Measurements from ENCODE around the gene PAXIP1.

Gene PAXIP1

DNA sequence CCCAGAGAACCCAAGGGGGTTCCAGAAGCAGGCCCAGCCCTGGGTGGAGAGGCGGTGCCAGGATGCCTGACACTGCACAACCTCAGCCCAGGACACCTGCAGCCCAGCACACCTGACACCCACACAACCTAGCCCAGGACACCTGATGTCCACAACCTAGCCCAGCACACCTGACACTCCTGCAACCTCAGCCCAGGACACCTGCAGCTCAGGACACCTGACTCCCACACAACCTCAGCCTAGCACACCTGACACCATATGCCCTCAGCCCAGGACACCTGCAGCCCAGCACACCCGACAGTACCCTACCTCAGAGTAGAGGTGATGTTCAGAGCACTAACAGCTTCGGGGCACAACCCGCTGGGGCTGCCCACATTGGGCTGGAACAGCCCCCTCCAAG is 87.3 kb downstream of the PAXIP1 start:
- Mint-ChIP-seq H3K27me3 (peaks cover 19% of the 10 kb centered on the region), H3K36me3 (ENCODE audit: low read depth) (no peaks in the 10 kb centered on the region), H3K27ac (no peak overlapping the region), H3K9me3 (peaks cover 7% of the 10 kb centered on the region), H3K4me1 (peaks cover 4% of the 10 kb centered on the region), H3K4me3 (no peak overlapping the region)
- ATAC-seq: no peak
- DNase-seq: no peak

DNA sequence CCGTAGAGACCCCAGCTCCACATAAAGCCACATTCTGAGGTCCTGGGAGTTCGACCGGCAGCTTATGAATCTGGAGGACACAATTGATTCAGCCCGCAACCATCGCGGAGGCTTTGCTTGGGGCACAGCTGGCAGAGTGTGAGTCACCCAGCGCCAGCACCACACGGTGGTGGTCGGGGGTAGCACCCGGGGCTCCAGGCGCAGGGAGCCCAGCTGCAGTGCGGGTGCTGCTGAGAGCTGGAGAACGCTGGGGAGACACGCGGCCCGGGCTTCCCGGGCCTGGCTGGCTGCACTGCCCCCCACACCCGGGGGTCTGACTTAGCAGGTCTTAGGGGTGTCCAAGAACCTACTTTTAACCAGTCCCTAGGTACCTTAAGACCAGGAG is 87.9 kb downstream of the PAXIP1 start:
- Mint-ChIP-seq H3K36me3 (ENCODE audit: low read depth) (no peaks in the 10 kb centered on the region), H3K4me1 (peaks cover 4% of the 10 kb centered on the region), H3K9me3 (peaks cover 7% of the 10 kb centered on the region), H3K4me3 (no peak overlapping the region), H3K27me3 (peaks cover 16% of the 10 kb centered on the region), H3K27ac (no peak overlapping the region)
- DNase-seq (no peak), ATAC-seq (no peak)

DNA sequence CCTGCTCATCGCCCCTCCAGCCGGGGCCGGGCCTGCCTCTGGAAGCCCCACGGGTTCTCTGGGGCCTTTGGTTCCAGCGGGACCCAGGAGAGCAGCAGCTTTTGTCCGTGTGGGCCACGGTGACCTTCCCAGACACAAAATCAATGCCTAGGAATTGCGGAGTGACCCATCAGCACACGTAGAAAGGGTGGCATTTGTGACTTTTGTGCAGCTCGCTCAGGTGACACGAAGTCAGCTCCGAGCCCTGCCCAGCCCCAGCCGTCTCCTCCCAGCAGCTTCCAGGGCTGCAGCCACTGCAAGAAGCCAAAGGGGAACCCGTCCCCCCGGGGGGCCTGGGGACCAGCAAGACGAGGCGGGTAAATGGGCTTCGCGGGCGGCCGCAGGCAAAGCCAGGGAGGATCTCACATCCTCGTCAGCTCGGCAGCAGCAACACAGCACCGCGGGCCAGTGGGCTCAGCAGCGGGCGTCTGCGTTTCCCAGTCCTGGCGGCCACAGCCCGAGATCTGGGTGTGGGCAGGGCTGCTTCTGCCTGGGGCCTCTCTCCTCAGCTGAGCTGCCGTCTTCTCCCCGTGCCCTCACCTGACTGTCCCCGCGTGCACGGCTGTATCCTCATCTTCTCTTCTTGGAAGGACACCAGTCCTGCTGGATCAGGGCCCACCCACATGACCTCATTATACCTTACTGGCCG is 88.5 kb downstream of the PAXIP1 start:
- no peak for ATAC-seq

GRCh38 chr7:154913638-154914307 is 89.2 kb downstream of the PAXIP1 start:
- Mint-ChIP-seq H3K9me3 (peaks cover 7% of the 10 kb centered on the region), H3K4me3 (peak overlapping the region; percentile 66), H3K36me3 (ENCODE audit: low read depth) (no peaks in the 10 kb centered on the region), H3K27me3 (peaks cover 18% of the 10 kb centered on the region), H3K27ac (no peak overlapping the region), H3K4me1 (peaks cover 4% of the 10 kb centered on the region)
- peak; percentile 92 for DNase-seq
- peak; percentile 92 for ATAC-seq

More for the DNA sequence above, 88.5 kb downstream of the PAXIP1 start:
- Mint-ChIP-seq H3K4me3 (no peak overlapping the region), H3K27me3 (peaks cover 15% of the 10 kb centered on the region), H3K36me3 (ENCODE audit: low read depth) (no peaks in the 10 kb centered on the region), H3K27ac (no peak overlapping the region), H3K4me1 (peaks cover 4% of the 10 kb centered on the region), H3K9me3 (peaks cover 7% of the 10 kb centered on the region)
- no peak for DNase-seq

GRCh38 chr7:154912871-154913637 is 89.9 kb downstream of the PAXIP1 start:
- Mint-ChIP-seq H3K4me1 (peaks cover 4% of the 10 kb centered on the region), H3K9me3 (peaks cover 7% of the 10 kb centered on the region), H3K27me3 (peaks cover 18% of the 10 kb centered on the region), H3K4me3 (no peak overlapping the region), H3K27ac (no peak overlapping the region), H3K36me3 (ENCODE audit: low read depth) (no peaks in the 10 kb centered on the region)
- DNase-seq (no peak), ATAC-seq (no peak)

DNA sequence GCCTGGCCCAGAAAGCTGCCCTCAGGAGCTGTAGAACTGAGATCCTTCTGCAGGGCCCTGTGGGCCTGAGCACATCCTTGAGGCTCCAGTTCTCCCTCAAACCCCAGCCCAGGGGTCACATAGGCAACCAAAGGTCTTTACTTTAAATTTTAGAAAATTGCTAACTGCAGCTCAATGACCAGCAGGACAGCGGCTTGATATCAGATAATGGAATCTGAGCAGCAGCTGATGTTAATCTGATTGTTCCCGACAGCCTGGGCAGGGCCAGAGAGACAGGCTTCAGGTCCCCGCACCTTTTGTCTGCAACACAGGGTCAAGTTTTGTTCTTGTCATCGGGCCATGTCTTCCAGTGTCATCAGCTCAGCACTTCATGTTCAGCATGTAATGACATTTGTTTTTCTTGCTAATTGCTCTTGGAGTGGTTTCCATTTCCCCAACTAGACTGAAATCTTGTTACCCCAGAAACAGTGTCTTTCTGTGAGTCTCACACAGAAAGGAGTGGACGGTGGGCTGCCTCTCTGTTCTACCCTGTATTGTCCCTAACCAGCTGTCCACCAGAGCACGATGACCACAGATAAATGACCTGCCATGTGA is 91.0 kb downstream of the PAXIP1 start:
- H3K4me1 Mint-ChIP-seq: peaks cover 4% of the 10 kb centered on the region
- H3K36me3 Mint-ChIP-seq (ENCODE audit: low read depth): no peaks in the 10 kb centered on the region
- peaks cover 17% of the 10 kb centered on the region for H3K27me3 Mint-ChIP-seq
- H3K9me3 Mint-ChIP-seq: peaks cover 7% of the 10 kb centered on the region
- no peak overlapping the region for H3K4me3 Mint-ChIP-seq
- no peak overlapping the region for H3K27ac Mint-ChIP-seq
- no peak for ATAC-seq
- DNase-seq: no peak

DNA sequence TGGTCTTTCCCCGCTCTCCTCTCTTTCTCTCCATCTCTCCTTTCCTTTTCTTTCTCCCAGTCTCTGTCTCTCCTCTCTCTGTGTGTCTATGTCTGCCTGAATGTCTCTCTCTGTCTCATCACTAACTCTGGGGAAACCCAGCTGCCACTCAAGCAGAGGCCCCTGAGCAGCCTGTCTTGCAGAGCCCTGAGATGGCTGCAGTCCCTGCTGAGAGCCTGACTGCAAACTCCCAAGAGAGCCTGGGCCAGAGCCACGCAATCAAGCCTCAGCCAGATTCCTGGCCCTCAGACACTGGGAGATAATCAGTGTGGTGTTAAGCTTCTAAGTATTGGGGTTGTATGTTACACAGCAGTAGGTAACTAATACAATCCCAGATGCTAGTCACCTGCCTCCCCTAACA is 91.5 kb downstream of the PAXIP1 start:
- Mint-ChIP-seq H3K27me3 (peaks cover 16% of the 10 kb centered on the region), H3K27ac (no peak overlapping the region), H3K36me3 (ENCODE audit: low read depth) (no peaks in the 10 kb centered on the region), H3K4me1 (peaks cover 4% of the 10 kb centered on the region), H3K4me3 (no peak overlapping the region), H3K9me3 (peaks cover 7% of the 10 kb centered on the region)
- no peak for ATAC-seq
- DNase-seq: no peak

DNA sequence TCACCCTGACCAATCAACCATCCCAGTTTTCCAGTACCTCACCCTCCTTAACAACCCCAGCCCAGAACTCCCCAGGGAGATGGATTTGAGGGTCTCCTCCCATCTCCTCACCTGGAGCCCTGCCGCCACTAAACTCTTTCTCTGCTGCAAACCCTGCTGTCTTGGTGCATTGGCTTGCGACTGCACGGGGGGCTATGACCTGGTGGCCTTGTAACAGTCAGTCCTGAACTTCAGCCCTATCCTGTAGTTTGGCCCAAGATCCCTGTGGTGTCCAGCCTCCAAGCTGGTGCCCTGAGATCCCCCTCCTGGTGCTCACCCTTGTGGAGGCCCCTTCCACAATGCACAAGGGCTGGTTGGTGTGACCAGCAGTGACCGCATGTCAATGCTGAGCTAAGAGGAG is 91.9 kb downstream of the PAXIP1 start:
- no peak for ATAC-seq
- DNase-seq: no peak
- Mint-ChIP-seq H3K9me3 (peaks cover 7% of the 10 kb centered on the region), H3K4me1 (peaks cover 4% of the 10 kb centered on the region), H3K27me3 (peaks cover 16% of the 10 kb centered on the region), H3K4me3 (no peak overlapping the region), H3K27ac (no peak overlapping the region), H3K36me3 (ENCODE audit: low read depth) (no peaks in the 10 kb centered on the region)

DNA sequence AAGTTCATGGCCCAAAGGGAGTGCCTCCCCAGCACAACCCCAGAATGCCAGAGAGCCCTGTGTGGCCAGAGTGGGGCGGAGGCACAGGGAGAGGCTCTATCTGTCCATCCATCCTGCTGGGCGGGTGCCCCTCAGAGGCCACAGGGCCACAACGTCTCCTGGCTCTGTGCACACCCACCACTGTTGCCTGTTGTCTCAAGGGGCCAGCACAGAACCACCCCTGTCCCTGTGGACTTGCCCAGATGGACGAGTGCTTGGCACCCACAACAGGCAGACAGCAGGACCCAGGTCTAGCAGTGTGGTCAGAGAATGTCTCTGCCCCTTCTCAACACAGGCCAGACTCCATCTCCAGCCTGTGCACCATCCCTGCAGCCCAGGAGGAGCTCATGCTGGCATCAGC is 92.8 kb downstream of the PAXIP1 start:
- Mint-ChIP-seq H3K27me3 (peaks cover 14% of the 10 kb centered on the region), H3K27ac (no peak overlapping the region), H3K36me3 (ENCODE audit: low read depth) (no peaks in the 10 kb centered on the region), H3K9me3 (peaks cover 7% of the 10 kb centered on the region), H3K4me1 (peaks cover 4% of the 10 kb centered on the region), H3K4me3 (no peak overlapping the region)
- DNase-seq (no peak), ATAC-seq (no peak)

DNA sequence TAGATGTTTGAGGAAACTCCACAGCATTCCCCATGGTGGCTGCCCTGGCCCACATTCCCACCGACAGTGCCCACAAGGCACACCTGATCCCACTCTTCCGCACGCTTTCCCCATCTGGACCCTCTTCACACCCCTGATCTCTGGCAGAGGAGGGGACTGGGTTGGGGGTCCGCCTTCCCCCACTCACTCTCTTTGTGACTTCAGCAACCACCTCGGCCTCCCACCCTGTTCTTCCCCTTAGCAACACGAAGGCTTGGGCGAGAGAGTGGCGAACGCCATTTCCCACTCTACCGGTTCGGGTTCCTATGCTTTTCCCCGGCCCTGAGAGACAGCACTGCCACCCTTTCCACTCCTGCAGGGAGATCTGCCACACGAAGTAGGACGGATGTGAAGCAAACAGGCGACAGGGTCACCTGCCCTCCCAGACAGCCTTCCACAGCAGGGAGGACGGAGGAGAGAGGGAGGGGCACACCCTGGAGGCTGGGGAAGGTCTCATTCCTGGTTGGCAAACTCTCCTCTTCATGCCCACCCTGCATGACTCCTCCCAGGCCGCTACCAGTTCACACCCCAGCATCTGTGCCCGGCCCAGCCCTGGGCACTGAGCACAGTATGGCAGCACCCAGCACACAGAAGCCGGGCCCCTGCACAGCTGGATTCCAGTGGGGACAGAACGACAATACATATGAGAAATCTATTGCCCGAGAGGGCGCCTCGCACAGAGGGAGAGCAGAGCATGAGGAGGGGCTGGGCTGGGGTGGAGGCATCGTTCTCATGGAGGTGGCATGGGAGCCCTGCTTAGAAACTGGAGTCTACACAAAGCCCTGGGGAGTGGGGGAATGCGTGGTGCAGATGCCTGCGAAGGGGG is 93.5 kb downstream of the PAXIP1 start:
- Mint-ChIP-seq H3K9me3 (peaks cover 7% of the 10 kb centered on the region), H3K4me1 (peaks cover 4% of the 10 kb centered on the region), H3K27ac (no peak overlapping the region), H3K27me3 (peaks cover 12% of the 10 kb centered on the region), H3K4me3 (no peak overlapping the region), H3K36me3 (ENCODE audit: low read depth) (no peaks in the 10 kb centered on the region)
- DNase-seq (no peak), ATAC-seq (no peak)

DNA sequence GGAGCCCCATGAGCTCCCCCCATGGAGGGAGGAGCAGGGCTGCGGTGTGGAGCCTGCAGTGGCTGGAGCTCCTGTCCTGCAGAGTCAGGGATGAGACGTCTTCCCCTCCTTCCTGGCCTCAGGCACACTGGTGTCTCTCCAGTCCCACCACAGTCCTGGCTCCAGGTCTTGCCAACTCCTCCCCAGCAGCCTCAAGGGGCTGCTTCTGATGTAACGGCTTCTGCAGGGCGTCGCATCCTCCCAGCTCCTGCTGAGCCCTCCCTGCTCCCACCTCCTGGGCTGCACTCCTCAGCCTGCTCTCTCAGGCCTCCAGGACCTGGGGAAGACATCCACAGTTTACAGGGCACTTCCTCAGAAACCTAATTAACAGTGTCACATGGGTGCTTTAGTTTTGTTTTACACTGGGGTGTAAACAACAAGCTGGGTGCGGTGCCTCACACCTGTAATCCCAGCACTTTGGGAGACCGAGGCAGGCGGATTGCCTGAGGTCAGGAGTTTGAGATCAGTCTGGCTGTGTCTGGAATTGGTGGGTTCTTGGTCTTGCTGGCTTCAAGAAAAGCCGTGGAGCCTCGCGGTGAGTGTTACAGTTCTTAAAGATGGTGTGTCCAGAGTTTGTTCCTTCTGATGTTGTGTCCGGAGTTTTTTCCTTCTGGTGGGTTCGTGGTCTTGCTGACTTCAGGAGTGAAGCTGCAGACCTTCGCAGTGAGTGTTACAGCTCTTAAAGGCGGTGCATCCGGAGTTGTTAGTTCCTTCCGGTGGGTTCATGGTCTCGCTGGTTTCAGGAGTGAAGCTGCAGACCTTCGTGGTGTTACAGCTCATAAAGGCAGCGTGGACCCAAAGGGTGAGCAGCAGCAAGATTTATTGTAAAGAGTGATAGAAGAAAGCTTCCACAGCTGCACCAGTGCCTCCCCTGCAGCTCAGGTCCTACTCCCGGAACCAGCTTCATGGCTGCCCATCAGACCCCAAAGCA is 95.0 kb downstream of the PAXIP1 start:
- Mint-ChIP-seq H3K27me3 (peaks cover 8% of the 10 kb centered on the region), H3K36me3 (ENCODE audit: low read depth) (no peaks in the 10 kb centered on the region), H3K9me3 (peaks cover 7% of the 10 kb centered on the region), H3K4me1 (no peaks in the 10 kb centered on the region), H3K27ac (no peak overlapping the region), H3K4me3 (no peak overlapping the region)
- ATAC-seq (no peak), DNase-seq (no peak)

DNA sequence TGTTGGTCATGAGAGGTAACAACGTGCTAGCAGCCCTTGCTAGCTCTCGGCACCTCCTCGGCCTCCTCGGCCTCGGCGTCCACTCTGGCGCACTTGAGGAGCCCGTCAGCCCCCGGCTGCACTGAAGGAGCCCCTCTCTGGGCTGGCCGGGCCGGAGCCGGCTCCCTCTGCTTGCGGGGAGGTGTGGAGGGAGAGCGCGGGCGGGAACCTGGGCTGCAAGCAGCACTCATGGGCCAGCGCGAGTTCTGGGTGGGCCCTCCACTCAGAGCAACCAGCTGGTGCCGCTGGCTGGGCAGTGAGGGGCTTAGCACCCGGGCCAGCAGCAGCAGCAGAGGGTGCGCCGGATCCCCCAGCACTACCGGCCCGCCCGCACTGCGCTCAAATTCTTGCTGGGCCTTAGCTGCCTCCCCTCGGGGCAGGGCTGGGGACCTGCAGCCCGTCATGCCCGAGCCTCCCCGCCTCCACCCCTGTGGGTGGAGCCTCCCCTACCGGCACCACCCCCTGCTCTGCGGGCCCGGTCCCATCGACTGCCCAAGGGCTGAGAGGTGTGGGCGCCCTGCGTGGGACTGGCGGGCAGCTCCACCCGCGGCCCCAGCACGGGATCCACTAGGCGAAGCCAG is 96.1 kb downstream of the PAXIP1 start:
- Mint-ChIP-seq H3K4me3 (no peak overlapping the region), H3K4me1 (no peaks in the 10 kb centered on the region), H3K9me3 (peaks cover 7% of the 10 kb centered on the region), H3K27me3 (peaks cover 8% of the 10 kb centered on the region), H3K27ac (no peak overlapping the region), H3K36me3 (ENCODE audit: low read depth) (no peaks in the 10 kb centered on the region)
- ATAC-seq: no peak
- DNase-seq: no peak

DNA sequence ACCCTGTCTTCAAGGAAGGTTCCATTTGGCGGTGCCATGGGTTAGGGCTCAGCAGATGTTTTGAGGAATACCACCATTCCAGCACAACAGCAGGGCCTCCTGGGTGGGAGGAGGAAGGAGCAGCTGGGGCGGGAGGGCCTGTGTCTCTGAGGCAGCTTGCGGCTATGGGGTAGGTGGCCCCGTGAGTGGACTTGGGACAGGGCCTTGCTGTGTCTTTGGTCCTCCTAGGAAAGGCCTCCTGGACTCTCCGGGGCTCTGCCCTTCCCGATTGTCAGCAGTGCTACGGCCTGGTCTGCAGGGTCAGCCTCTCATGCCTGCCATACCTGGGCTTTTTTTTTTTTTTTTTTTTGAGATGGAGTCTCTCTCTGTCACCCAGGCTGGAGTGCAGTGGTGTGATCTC is 96.7 kb downstream of the PAXIP1 start:
- H3K27me3 Mint-ChIP-seq: peaks cover 7% of the 10 kb centered on the region
- H3K36me3 Mint-ChIP-seq (ENCODE audit: low read depth): no peaks in the 10 kb centered on the region
- H3K27ac Mint-ChIP-seq: no peak overlapping the region
- H3K4me1 Mint-ChIP-seq: no peaks in the 10 kb centered on the region
- ATAC-seq (no peak), DNase-seq (no peak)
- H3K9me3 Mint-ChIP-seq: peaks cover 4% of the 10 kb centered on the region
- no peak overlapping the region for H3K4me3 Mint-ChIP-seq

Measured in activated naive CD8-positive, alpha-beta T cell treated with anti-CD3 and anti-CD28 coated beads, Interleukin-2, amount 50 U/mL, for 24 hours (primary cell).